Measurements from ENCODE around the gene MATK. TPM values are rescaled to one million over a fixed set of nuclear protein-coding genes. Genes with fewer than 3 reads are reported as not detected.

MATK gene
- total RNA-seq, 2 donors from 2014 or later: 0.66 to 1.2 TPM

- intact Hi-C loops (cut with DNase I): no loop called here
- Histone ChIP-seq H3K4me3 (no peak overlapping the region), H3K9ac (ENCODE audit: low read depth in 2 of 2, low read length in 2 of 2) (no peak overlapping the region), H3K27ac (no peak overlapping the region), H3K36me3 (peaks cover 7% of the 10 kb centered on the region), H3K27me3 (no peaks in the 10 kb centered on the region), H3K9me3 (no peaks in the 10 kb centered on the region), H3K4me1 (no peaks in the 10 kb centered on the region)
- DNase-seq: no peak
- TF ChIP-seq CTCF (IDR thresholded peaks at IDR 0.05): no peak
These were observed 48.5 kb downstream of the MATK start for GRCh38 chr19:3737487-3738205.

GRCh38 chr19:3736106-3736724 lies 50.0 kb downstream of the MATK start:
- intact Hi-C loops (cut with DNase I): no loop called here
- no peak for DNase-seq

GRCh38 chr19:3734310-3734600 lies 51.9 kb downstream of the MATK start:
- Histone ChIP-seq H3K4me3 (no peak overlapping the region), H3K4me1 (no peaks in the 10 kb centered on the region), H3K9me3 (no peaks in the 10 kb centered on the region), H3K27me3 (no peaks in the 10 kb centered on the region), H3K36me3 (peaks cover 7% of the 10 kb centered on the region), H3K9ac (ENCODE audit: low read depth in 2 of 2, low read length in 2 of 2) (no peak overlapping the region), H3K27ac (no peak overlapping the region)
- TF ChIP-seq CTCF (IDR thresholded peaks at IDR 0.05): no peak
- DNase-seq: no peak
- intact Hi-C loops (cut with DNase I): no loop called here

More at GRCh38 chr19:3736106-3736724, 50.0 kb downstream of the MATK start:
- peaks cover 7% of the 10 kb centered on the region for H3K36me3 ChIP-seq
- no peak overlapping the region for H3K27ac ChIP-seq
- H3K4me3 ChIP-seq: no peak overlapping the region
- H3K27me3 ChIP-seq: no peaks in the 10 kb centered on the region
- TF ChIP-seq CTCF (IDR thresholded peaks at IDR 0.05): no peak
- H3K9me3 ChIP-seq: no peaks in the 10 kb centered on the region
- no peak overlapping the region for H3K9ac ChIP-seq (ENCODE audit: low read depth in 2 of 2, low read length in 2 of 2)
- H3K4me1 ChIP-seq: no peaks in the 10 kb centered on the region

- no peaks in the 10 kb centered on the region for H3K9me3 ChIP-seq
- no peak overlapping the region for H3K9ac ChIP-seq (ENCODE audit: low read depth in 2 of 2, low read length in 2 of 2)
- H3K36me3 ChIP-seq: peaks cover 7% of the 10 kb centered on the region
- H3K4me1 ChIP-seq: no peaks in the 10 kb centered on the region
- intact Hi-C loops (cut with DNase I): no loop called here
- H3K27me3 ChIP-seq: no peaks in the 10 kb centered on the region
- TF ChIP-seq CTCF (IDR thresholded peaks at IDR 0.05): no peak
- no peak overlapping the region for H3K27ac ChIP-seq
- no peak overlapping the region for H3K4me3 ChIP-seq
- no peak for DNase-seq
These were observed 52.5 kb downstream of the MATK start for GRCh38 chr19:3733549-3734309.

GRCh38 chr19:3732108-3732507 lies 54.1 kb downstream of the MATK start:
- DNase-seq: no peak

More at GRCh38 chr19:3732108-3732507, 54.1 kb downstream of the MATK start:
- Histone ChIP-seq H3K9ac (ENCODE audit: low read depth in 2 of 2, low read length in 2 of 2) (no peak overlapping the region), H3K9me3 (no peaks in the 10 kb centered on the region), H3K27me3 (no peaks in the 10 kb centered on the region), H3K4me1 (no peaks in the 10 kb centered on the region), H3K4me3 (no peak overlapping the region), H3K36me3 (no peaks in the 10 kb centered on the region), H3K27ac (no peak overlapping the region)
- no peak for TF ChIP-seq CTCF (IDR thresholded peaks at IDR 0.05)
- intact Hi-C loops (cut with DNase I): no loop called here
